Smooth muscle cell of the brain vasculature (primary cell): ENCODE measurements around the gene CCDC137.
"Not testable (repeated sequence)": the region's sequence is repeated elsewhere in the genome, so short reads cannot be mapped to it uniquely, and the experiment has no call there.

Experiments
- DNase-seq: peaks from one replicate; pipeline ENCODE4 v3.0.0-alpha.2; 2012; ENCODE audit warnings: low read depth, low spot score

The CCDC137 gene, protein sequence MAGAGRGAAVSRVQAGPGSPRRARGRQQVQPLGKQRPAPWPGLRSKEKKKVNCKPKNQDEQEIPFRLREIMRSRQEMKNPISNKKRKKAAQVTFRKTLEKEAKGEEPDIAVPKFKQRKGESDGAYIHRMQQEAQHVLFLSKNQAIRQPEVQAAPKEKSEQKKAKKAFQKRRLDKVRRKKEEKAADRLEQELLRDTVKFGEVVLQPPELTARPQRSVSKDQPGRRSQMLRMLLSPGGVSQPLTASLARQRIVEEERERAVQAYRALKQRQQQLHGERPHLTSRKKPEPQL

GRCh38 chr17:81666342-81667191 lies at the start of gene CCDC137, which contains the start of gene OXLD1:
CCDC137 (plus strand) TSS chr17:81666737; CDS start chr17:81666767, 30 bp downstream.
OXLD1 (minus strand) TSS chr17:81666605; CDS start chr17:81666577, 28 bp downstream.
- DNase-seq, result peak; percentile 88

- no peak for DNase-seq
Observed at GRCh38 chr17:81616877-81617276, 49.7 kb upstream of the CCDC137 start.

DNA sequence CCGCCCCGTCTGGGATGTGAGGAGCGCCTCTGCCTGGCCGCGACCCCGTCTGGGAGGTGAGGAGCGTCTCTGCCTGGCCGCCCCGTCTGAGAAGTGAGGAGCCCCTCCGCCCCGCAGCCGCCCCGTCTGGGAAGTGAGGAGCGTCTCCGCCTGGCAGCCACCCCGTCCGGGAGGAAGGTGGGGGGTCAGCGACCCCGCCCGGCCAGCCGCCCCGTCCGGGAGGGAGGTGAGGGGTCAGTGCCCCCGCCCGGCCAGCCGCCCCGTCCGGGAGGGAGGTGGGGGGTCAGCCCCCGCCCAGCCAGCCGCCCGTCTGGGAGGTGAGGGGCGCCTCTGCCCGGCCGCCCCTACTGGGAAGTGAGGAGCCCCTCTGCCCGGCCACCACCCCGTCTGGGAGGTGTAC lies 48.2 kb upstream of the CCDC137 start:
- DNase-seq, result not testable (repeated sequence)

DNA sequence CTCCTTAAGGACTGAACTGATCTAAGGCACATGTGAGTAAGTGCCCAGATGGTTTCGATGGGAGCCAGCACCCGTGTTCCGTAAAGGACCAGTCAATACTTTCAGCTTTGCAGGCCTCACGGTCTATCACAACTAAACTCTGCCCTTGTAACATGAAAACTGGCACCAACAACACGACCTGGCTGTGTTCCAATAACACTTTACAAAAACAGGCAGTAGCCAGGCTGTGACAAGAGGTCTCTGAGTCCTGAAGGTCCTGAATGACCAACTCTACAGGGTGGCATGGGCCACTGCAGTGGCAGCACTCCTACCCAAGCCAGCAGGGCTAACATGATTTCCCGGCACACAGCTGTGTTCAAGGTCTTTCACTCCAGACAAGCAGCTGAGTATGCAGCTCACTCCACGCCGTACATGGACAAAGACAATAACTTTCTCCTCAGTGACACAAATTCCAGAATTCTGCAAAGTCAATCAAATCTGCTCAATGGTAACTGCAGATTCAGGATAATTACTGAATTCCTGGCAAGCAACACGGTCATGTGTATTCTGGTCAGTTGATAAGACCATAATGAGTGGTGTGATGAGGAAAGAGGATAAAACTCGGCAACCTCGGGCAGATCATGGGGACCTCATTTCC lies 44.9 kb upstream of the CCDC137 start:
- no peak for DNase-seq

- no peak for DNase-seq
Observed at GRCh38 chr17:81630274-81630673, 36.3 kb upstream of the CCDC137 start.

DNA sequence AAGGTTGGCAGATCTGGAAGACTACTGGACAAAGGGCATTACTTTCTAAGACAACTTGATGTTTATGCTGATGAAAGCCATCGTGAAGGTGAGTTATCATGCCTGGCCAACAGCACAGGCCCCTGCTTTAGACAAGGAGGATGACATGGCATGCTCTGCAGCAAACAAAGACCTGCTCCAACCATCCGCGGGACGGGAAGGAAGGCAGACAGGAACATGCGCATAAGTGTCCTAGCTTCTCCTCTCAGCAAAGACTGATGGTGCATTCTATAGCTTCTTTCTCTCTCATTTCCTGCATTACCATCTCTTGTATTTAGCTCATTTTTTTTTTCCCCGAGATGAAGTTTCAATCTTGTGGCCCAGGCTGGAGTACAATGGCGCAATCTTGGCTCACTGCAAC lies 35.1 kb upstream of the CCDC137 start:
- DNase-seq, result no peak

DNA sequence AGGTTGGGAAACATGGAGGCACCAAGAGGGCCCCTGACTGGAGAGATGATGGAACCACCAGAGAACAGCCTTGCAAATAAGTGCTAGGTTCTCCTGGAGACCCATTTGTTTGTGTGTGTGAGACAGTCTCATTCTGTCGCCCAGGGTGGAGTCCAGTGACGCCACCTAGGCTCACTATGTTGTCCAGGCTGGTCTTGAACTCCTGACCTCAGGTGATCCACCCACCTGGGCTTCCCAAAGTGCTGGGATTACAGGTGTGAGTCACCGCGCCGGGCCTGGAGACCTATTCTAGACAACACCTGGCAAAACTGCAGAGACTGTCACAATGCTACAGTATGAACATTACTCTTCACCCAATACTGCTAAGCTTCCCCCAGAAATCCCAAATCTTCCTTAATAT lies 31.1 kb upstream of the CCDC137 start:
- no peak for DNase-seq

GRCh38 chr17:81635973-81636504 lies 30.5 kb upstream of the CCDC137 start:
- DNase-seq, result no peak

GRCh38 chr17:81636505-81637288 lies 29.8 kb upstream of the CCDC137 start, which contains the start of the genes NPLOC4 and TSPAN10:
NPLOC4 (minus strand) TSS chr17:81637112; CDS start chr17:81636930, 182 bp downstream.
TSPAN10 (plus strand) TSS chr17:81637196; CDS start chr17:81642413, 5,217 bp downstream.
- peak; percentile 57 for DNase-seq

GRCh38 chr17:81638683-81639082 lies 27.9 kb upstream of the CCDC137 start:
- DNase-seq, result no peak

DNA sequence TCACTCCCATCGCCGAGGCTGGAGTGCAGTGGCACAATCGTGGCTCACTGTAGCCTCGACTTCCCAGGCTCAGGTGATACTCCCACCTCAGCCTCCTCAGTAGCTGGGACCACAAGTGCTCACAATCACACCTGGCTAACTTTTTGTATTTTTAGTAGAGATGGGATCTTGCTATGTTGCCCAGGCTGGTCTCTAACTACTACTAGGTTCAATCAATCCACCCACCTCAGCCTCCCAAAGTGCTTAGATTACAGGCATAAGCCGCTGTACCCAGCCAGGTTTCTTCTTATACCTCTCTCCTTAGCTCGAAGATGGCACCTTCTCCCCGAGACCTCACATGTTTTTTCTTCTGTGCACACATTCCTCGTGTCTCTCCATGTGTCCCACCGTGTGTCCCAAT lies 26.5 kb upstream of the CCDC137 start:
- no peak for DNase-seq

DNA sequence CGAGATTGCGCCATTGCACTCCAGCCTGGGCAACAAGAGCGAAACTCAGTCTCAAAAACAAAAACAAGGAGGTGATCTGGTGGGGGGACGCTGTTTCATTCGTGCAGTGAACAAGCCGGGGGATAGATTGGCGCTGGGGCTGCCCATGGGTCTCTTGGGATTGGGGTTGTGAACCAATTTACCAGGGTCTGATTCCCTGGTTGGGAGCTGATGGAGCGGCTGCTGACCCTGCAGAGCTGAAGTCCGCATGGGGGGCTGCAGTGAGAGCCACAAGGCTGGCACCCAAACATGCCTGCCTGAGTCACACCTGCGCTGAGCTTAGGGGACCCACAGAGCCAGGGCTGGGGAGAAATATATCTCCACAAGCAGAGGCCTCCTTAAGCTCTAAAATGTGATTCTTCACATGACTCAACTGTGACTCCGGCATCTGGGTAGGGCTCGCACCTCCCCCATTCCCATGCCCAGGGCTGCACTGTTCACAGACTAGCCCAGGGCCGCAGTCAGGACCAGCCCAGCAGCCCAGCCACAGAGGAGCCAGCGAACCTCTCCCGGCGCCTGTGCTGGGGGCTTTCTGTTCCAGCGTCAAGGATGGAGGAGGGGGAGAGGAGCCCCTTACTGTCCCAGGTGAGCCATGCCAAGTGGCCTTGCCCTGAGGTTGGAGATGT lies 24.6 kb upstream of the CCDC137 start:
- no peak for DNase-seq

- no peak for DNase-seq
Observed at GRCh38 chr17:81644496-81644895, 22.0 kb upstream of the CCDC137 start.

DNA sequence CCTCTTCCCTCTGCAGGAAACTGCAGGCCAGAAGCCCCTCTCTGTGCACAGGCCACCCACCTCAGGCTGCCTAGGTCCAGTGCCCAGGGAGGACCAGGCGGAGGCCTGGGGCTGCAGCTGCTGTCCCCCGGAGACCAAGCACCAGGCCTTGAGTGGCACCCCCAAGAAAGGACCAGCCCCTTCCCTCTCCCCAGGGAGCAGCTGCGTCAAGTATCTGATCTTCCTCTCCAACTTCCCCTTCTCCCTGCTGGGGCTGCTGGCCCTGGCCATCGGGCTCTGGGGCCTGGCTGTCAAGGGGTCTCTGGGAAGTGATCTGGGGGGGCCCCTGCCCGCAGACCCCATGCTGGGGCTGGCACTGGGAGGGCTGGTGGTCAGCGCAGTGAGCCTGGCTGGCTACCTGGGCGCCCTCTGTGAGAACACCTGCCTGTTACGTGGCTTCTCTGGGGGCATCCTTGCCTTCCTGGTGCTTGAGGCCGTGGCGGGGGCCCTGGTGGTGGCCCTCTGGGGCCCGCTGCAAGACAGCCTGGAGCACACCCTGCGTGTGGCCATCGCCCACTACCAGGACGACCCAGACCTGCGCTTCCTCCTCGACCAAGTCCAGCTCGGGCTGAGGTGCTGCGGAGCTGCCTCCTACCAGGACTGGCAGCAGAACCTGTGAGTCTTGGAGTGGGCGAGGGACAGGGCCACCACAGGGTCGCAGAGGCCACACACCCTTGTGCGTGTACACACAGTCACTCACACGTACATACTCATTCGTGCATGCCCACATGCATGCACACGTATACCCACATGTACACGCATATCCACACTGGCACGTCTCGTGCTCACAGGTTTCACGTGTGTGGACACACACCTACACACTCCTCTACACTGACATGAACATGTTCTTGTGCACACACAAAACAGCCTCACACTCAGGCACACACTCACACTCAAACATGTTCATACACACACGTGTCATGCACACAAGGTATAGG lies 21.3 kb upstream of the CCDC137 start:
- DNase-seq, result no peak

DNA sequence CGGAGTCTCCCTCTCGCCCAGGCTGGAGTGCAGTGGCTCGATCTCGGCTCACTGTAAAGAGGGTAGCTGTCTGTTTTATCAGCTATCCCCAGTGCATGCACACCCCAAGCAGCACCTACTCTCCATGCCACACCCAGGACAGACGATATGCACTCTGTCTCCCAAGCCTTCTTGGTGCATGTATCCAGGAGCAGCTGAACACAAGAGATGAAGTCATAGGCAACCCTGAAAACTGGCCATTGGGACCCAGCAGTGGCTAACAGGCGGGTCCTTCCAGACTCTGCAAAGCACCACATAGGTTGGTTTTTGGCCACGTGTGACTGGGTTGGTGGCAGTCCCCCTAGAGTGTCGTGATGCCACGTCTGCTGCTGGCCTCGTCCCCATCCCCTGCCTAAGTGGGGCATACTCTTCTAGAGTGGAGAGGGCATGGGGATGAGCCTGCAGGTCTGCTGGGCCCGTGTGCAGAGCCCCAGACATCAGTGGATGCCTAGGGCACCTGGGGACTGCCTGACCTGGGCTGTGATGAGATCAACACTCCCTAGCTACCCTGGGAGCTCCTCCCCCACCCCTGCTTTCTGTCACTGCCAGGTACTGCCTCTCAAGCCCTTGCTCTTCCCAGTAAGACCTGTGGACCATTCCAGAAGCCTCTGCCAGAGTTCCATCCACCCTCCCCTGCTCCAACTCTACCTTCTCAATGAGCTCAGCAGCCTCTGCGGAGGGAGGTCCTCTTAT lies 19.5 kb upstream of the CCDC137 start:
- DNase-seq, result no peak

- no peak for DNase-seq
Observed at GRCh38 chr17:81647640-81648012, 18.9 kb upstream of the CCDC137 start.

- no peak for DNase-seq
Observed at GRCh38 chr17:81648013-81648706, 18.4 kb upstream of the CCDC137 start.

- no peak for DNase-seq
Observed at GRCh38 chr17:81648707-81649085, 17.8 kb upstream of the CCDC137 start.
